Testis (tissue), 2 donors: ENCODE results near the gene IL31RA.

ENCODE experiments used
- CTCF ChIP-seq, 3 experiments: fragments of 450-650 bp in 2 of 3; fragments of 200-600 bp in 1 of 3; sonication (generic) in 1 of 3; IDR thresholded peaks; one replicate each; pipeline ENCODE4 v1.5.1; 2016 to 2019; ENCODE audit warnings: antibody characterized with exemption in 3 of 3, mild to moderate bottlenecking in 2 of 3, moderate library complexity in 1 of 3
- POLR2A ChIP-seq: fragments of 450-650 bp; IDR thresholded peaks from one replicate; pipeline ENCODE4 v1.6.1; 2017; ENCODE audit warnings: antibody characterized with exemption, mild to moderate bottlenecking, moderate library complexity

- no peak for TF ChIP-seq CTCF (IDR thresholded peaks at IDR 0.05)
- no peak for TF ChIP-seq POLR2A
Measured at GRCh38 chr5:55904152-55904551, 53.0 kb downstream of the IL31RA start.
